Endothelial cell (in vitro differentiated cells): ENCODE data around the gene FMN1. TPM values are rescaled to one million over a fixed set of nuclear protein-coding genes. Genes with fewer than 3 reads are reported as not detected.

Experiments used
- DNase-seq: peaks from one replicate; pipeline ENCODE4 v3.0.0; 2021; ENCODE audit warnings: low spot score
- H3K27ac Mint-ChIP-seq: one replicate; pipeline ENCODE4 v1.8.0; 2021; ENCODE audit warnings: mixed read lengths, inconsistent platforms; ENCODE audit not compliant: unreplicated experiment
- H3K27me3 Mint-ChIP-seq: one replicate; pipeline ENCODE4 v1.8.0; 2021; ENCODE audit warnings: mild to moderate bottlenecking, moderate library complexity, mixed read lengths, inconsistent platforms; ENCODE audit not compliant: unreplicated experiment
- H3K36me3 Mint-ChIP-seq: one replicate; pipeline ENCODE4 v1.8.0; 2021; ENCODE audit warnings: mild to moderate bottlenecking, low read depth, mixed read lengths, inconsistent platforms; ENCODE audit not compliant: unreplicated experiment
- H3K4me1 Mint-ChIP-seq: one replicate; pipeline ENCODE4 v1.8.0; 2021; ENCODE audit warnings: mild to moderate bottlenecking, mixed read lengths, inconsistent platforms; ENCODE audit not compliant: unreplicated experiment
- H3K4me3 Mint-ChIP-seq: one replicate; pipeline ENCODE4 v1.8.0; 2021; ENCODE audit warnings: mild to moderate bottlenecking, mixed read lengths, inconsistent platforms; ENCODE audit not compliant: unreplicated experiment
- H3K9me3 Mint-ChIP-seq: one replicate; pipeline ENCODE4 v1.8.0; 2021; ENCODE audit warnings: mixed read lengths, inconsistent platforms; ENCODE audit not compliant: unreplicated experiment
- CTCF ChIP-seq: fragments of 200-600 bp; sonication (generic); IDR thresholded peaks from one replicate; pipeline ENCODE4 v1.5.0; 2021; ENCODE audit warnings: antibody characterized with exemption; ENCODE audit not compliant: unreplicated experiment
- total RNA-seq: library from RNA; stranded (reverse); fragmentation: NEBNext Ultra II Directional; extraction: Animal tissue kit (Norgen Biotek cat#: 25700); gene quantifications from one replicate; pipeline ENCODE4 v1.2.1, GENCODE V29; 2021; ENCODE audit not compliant: unreplicated experiment

FMN1 gene
- total RNA-seq, 1 donor from 2014 or later = 1.3 TPM

DNA sequence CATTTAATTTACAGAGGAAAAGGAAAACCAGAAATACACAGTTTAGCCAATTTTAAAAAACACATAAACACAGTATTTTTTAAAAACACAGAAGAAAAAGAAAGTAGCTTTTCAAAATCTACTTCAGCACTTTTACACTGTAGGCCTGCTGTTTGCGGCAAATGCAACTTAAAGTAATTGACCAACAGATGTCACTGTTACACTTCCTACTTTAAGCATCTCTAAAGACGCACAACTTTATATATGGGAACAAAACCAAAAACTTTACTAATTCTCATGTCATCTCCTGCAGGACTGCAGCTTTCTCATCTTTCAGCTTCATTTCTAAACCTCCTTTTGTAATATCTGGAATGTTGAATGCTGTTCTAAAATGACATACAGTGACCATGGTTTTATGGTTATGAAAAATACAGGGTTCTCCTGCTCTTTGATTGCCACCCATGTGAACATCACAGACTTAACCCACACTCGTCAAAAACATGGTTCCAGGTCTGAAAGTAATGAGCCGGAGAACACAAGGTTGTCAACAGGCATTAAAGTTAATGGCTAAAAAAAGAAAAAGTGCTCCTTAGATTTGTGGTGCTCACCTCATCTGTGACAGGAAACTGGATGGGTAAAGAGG is 107.9 kb downstream of the FMN1 start:
- H3K4me1 Mint-ChIP-seq = no peaks in the 10 kb centered on the region
- TF ChIP-seq CTCF = no peak
- no peaks in the 10 kb centered on the region for H3K36me3 Mint-ChIP-seq
- no peak for DNase-seq
- H3K27ac Mint-ChIP-seq = no peak overlapping the region
- H3K27me3 Mint-ChIP-seq = no peaks in the 10 kb centered on the region
- no peak overlapping the region for H3K4me3 Mint-ChIP-seq
- no peaks in the 10 kb centered on the region for H3K9me3 Mint-ChIP-seq

DNA sequence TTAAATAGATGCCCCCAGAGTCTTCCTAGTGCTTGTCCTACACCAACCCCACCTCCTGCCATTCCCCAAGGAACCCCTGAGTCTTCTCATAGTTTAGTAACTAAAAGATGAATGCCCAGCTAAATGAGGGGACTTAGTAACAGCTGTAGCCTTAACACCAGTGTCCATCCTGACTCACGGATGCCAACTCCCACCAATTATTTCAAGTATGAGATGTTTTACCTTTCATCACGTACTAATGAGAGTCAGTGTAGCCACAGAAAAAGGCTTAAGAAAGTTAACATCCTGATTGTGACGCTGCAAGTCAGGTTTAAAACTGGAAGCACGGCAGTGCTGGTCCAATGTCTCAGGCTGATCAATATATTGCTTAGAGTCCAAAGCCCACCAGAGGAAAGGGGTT is 109.9 kb downstream of the FMN1 start:
- no peak for TF ChIP-seq CTCF
- Mint-ChIP-seq H3K36me3 (no peaks in the 10 kb centered on the region), H3K27me3 (no peaks in the 10 kb centered on the region), H3K27ac (no peak overlapping the region), H3K4me1 (no peaks in the 10 kb centered on the region), H3K9me3 (no peaks in the 10 kb centered on the region), H3K4me3 (no peak overlapping the region)
- DNase-seq = no peak

GRCh38 chr15:33083232-33084081 is 111.1 kb downstream of the FMN1 start:
- Mint-ChIP-seq H3K27ac (no peak overlapping the region), H3K4me3 (no peak overlapping the region), H3K4me1 (no peaks in the 10 kb centered on the region), H3K36me3 (no peaks in the 10 kb centered on the region), H3K27me3 (no peaks in the 10 kb centered on the region), H3K9me3 (no peaks in the 10 kb centered on the region)
- no peak for TF ChIP-seq CTCF
- no peak for DNase-seq

DNA sequence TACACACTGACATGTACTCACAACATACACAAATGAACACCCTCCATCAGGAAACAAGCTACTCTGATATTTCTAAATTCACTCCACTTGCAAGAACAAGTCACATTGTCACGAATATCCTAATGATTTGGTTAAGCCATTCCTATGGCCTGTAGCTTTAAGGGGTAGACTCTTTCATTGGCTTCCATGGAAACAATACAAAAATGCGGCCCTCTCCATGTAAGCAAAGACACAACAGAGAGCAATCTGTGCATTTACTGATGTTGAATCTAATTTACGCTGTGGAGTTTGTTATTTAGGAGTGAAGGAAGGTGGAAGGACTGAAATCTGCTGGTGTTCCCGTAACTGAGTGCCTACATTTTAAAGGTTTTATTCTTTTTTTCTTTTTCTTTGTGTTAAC is 114.5 kb downstream of the FMN1 start:
- no peak for DNase-seq
- TF ChIP-seq CTCF = no peak
- H3K4me1 Mint-ChIP-seq = no peaks in the 10 kb centered on the region
- H3K36me3 Mint-ChIP-seq = no peaks in the 10 kb centered on the region
- H3K9me3 Mint-ChIP-seq = no peaks in the 10 kb centered on the region
- H3K4me3 Mint-ChIP-seq = no peak overlapping the region
- no peak overlapping the region for H3K27ac Mint-ChIP-seq
- no peaks in the 10 kb centered on the region for H3K27me3 Mint-ChIP-seq

DNA sequence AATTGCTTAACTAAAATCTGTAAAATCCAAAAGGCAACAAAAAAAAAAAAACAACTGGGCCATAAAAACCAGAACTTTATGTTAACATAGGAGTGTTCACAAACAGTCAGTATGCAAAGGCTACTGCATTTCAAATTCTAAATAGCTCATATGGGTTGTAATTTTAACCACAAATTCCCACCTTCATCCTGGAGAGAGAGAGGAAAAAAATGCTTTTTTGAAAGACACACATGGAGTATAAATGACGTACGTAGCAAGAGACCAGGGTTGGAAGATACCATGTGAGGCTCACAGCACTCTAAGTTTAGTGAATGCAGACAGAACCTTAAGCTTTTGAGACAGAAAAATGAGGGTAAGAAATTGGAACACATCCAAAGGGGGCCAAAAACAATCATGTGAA is 115.9 kb downstream of the FMN1 start:
- Mint-ChIP-seq H3K4me1 (no peaks in the 10 kb centered on the region), H3K27ac (no peak overlapping the region), H3K36me3 (no peaks in the 10 kb centered on the region), H3K4me3 (no peak overlapping the region), H3K9me3 (no peaks in the 10 kb centered on the region), H3K27me3 (no peaks in the 10 kb centered on the region)
- DNase-seq = no peak
- no peak for TF ChIP-seq CTCF
